Measurements from ENCODE around the gene CYP19A1. TPM values are rescaled to one million over a fixed set of nuclear protein-coding genes. Genes with fewer than 3 reads are reported as not detected.

CYP19A1 gene
- total and polyA plus RNA-seq, 7 experiments from 2014 or later = 0.48 to 1.4 TPM; not detected in 5

GRCh38 chr15:51341366-51342226 is 3.2 kb upstream of the CYP19A1 start, which contains the start of gene GLDN:
TSS of gene GLDN (plus strand) at chr15:51341655. CDS start at chr15:51341685, 30 bp downstream.
- peak; percentile 14 for ATAC-seq
- Histone ChIP-seq H3K4me1 (ENCODE audit: control insufficient read depth in 2 of 2, insufficient read depth in 2 of 2, low read length in 2 of 2) (no peaks in the 10 kb centered on the region), H3K36me3 (ENCODE audit: control insufficient read depth in 2 of 3, insufficient read depth in 3 of 3, low read length in 3 of 3) (no peaks in the 10 kb centered on the region), H3K4me3 (ENCODE audit: low read length) (no peak within 1 kb of the TSS), H3K27me3 (ENCODE audit: control insufficient read depth in 2 of 2, insufficient read depth in 2 of 2, low read length in 2 of 2) (peaks cover 0 to 4% of the 10 kb centered on the region in 2 donors), H3K27ac (ENCODE audit: low read depth, low read length) (no peak within 1 kb of the TSS), H3K9me3 (ENCODE audit: control insufficient read depth in 2 of 3, low read length in 3 of 3) (no peaks in the 10 kb centered on the region)
- CTCF ChIA-PET = no interaction called here
- intact Hi-C loops (cut with micrococcal nuclease) = no loop called here
- no peak for DNase-seq
- Mint-ChIP-seq H3K36me3 (no peaks in the 10 kb centered on the region), H3K4me1 (no peaks in the 10 kb centered on the region), H3K27ac (no peak within 1 kb of the TSS), H3K27me3 (peaks cover 28 to 49% (median 43%) of the 10 kb centered on the region in 5 donors), H3K9me3 (peaks cover 0 to 3% (median 0%) of the 10 kb centered on the region in 11 donors), H3K4me3 (no peak within 1 kb of the TSS)
- POLR2A ChIA-PET = no interaction called here

- CTCF ChIA-PET = no interaction called here
- Mint-ChIP-seq H3K4me1 (peaks cover 0 to 5% (median 0%) of the 10 kb centered on the region in 7 donors), H3K27ac (no peak overlapping the region), H3K9me3 (peaks cover 0 to 3% (median 0%) of the 10 kb centered on the region in 11 donors), H3K36me3 (no peaks in the 10 kb centered on the region), H3K27me3 (peaks cover 12 to 29% (median 14%) of the 10 kb centered on the region in 5 donors), H3K4me3 (no peak overlapping the region)
- H3K36me3 ChIP-seq (ENCODE audit: control insufficient read depth in 2 of 3, insufficient read depth in 3 of 3, low read length in 3 of 3) = no peaks in the 10 kb centered on the region
- no peaks in the 10 kb centered on the region for H3K4me1 ChIP-seq (ENCODE audit: control insufficient read depth in 2 of 2, insufficient read depth in 2 of 2, low read length in 2 of 2)
- peak; percentile 18 for ATAC-seq
- POLR2A ChIA-PET = no interaction called here
- H3K27me3 ChIP-seq (ENCODE audit: control insufficient read depth in 2 of 2, insufficient read depth in 2 of 2, low read length in 2 of 2) = no peaks in the 10 kb centered on the region
- no peak for DNase-seq
- no peak overlapping the region for H3K27ac ChIP-seq (ENCODE audit: low read depth, low read length)
- intact Hi-C loops (cut with micrococcal nuclease) = no loop called here
- no peak overlapping the region for H3K4me3 ChIP-seq (ENCODE audit: low read length)
- H3K9me3 ChIP-seq (ENCODE audit: control insufficient read depth in 2 of 3, low read length in 3 of 3) = no peaks in the 10 kb centered on the region
Measured at GRCh38 chr15:51335538-51336410, 2.6 kb downstream of the CYP19A1 start.

- ChIA-PET POLR2A (no interaction called here), CTCF (no interaction called here)
- ATAC-seq (no peak), DNase-seq (no peak)
- H3K9me3 ChIP-seq (ENCODE audit: control insufficient read depth in 2 of 3, low read length in 3 of 3) = no peaks in the 10 kb centered on the region
- H3K36me3 ChIP-seq (ENCODE audit: control insufficient read depth in 2 of 3, insufficient read depth in 3 of 3, low read length in 3 of 3) = no peaks in the 10 kb centered on the region
- Mint-ChIP-seq H3K4me1 (peaks cover 0 to 5% (median 0%) of the 10 kb centered on the region in 7 donors), H3K9me3 (peaks cover 0 to 3% (median 0%) of the 10 kb centered on the region in 11 donors), H3K27ac (no peak overlapping the region), H3K4me3 (no peak overlapping the region), H3K27me3 (peaks cover 5 to 22% (median 8%) of the 10 kb centered on the region in 5 donors), H3K36me3 (no peaks in the 10 kb centered on the region)
- H3K27me3 ChIP-seq (ENCODE audit: control insufficient read depth in 2 of 2, insufficient read depth in 2 of 2, low read length in 2 of 2) = no peaks in the 10 kb centered on the region
- intact Hi-C loops (cut with micrococcal nuclease) = no loop called here
- no peak overlapping the region for H3K4me3 ChIP-seq (ENCODE audit: low read length)
- no peak overlapping the region for H3K27ac ChIP-seq (ENCODE audit: low read depth, low read length)
- H3K4me1 ChIP-seq (ENCODE audit: control insufficient read depth in 2 of 2, insufficient read depth in 2 of 2, low read length in 2 of 2) = no peaks in the 10 kb centered on the region
Measured at GRCh38 chr15:51335087-51335486, 3.3 kb downstream of the CYP19A1 start.

GRCh38 chr15:51334011-51334451 is 4.4 kb downstream of the CYP19A1 start:
- ATAC-seq (no peak), DNase-seq (no peak)
- Mint-ChIP-seq H3K27ac (no peak overlapping the region), H3K4me1 (peaks cover 0 to 5% (median 0%) of the 10 kb centered on the region in 7 donors), H3K27me3 (peaks cover 0 to 17% (median 5%) of the 10 kb centered on the region in 5 donors), H3K9me3 (peaks cover 0 to 5% (median 0%) of the 10 kb centered on the region in 11 donors), H3K4me3 (no peak overlapping the region), H3K36me3 (no peaks in the 10 kb centered on the region)
- H3K27me3 ChIP-seq (ENCODE audit: control insufficient read depth in 2 of 2, insufficient read depth in 2 of 2, low read length in 2 of 2) = no peaks in the 10 kb centered on the region
- intact Hi-C loops (cut with micrococcal nuclease) = no loop called here
- H3K4me1 ChIP-seq (ENCODE audit: control insufficient read depth in 2 of 2, insufficient read depth in 2 of 2, low read length in 2 of 2) = no peaks in the 10 kb centered on the region
- no peak overlapping the region for H3K4me3 ChIP-seq (ENCODE audit: low read length)
- no peaks in the 10 kb centered on the region for H3K9me3 ChIP-seq (ENCODE audit: control insufficient read depth in 2 of 3, low read length in 3 of 3)
- POLR2A ChIA-PET = no interaction called here
- CTCF ChIA-PET = no interaction called here
- H3K36me3 ChIP-seq (ENCODE audit: control insufficient read depth in 2 of 3, insufficient read depth in 3 of 3, low read length in 3 of 3) = no peaks in the 10 kb centered on the region
- H3K27ac ChIP-seq (ENCODE audit: low read depth, low read length) = no peak overlapping the region

GRCh38 chr15:51333571-51333970 is 4.8 kb downstream of the CYP19A1 start:
- no peaks in the 10 kb centered on the region for H3K27me3 ChIP-seq (ENCODE audit: control insufficient read depth in 2 of 2, insufficient read depth in 2 of 2, low read length in 2 of 2)
- H3K4me3 ChIP-seq (ENCODE audit: low read length) = no peak overlapping the region
- POLR2A ChIA-PET = no interaction called here
- intact Hi-C loops (cut with micrococcal nuclease) = no loop called here
- Mint-ChIP-seq H3K27me3 (peaks cover 0 to 16% (median 5%) of the 10 kb centered on the region in 5 donors), H3K4me1 (peaks cover 0 to 5% (median 0%) of the 10 kb centered on the region in 7 donors), H3K36me3 (no peaks in the 10 kb centered on the region), H3K9me3 (peaks cover 0 to 5% (median 0%) of the 10 kb centered on the region in 11 donors), H3K4me3 (no peak overlapping the region), H3K27ac (no peak overlapping the region)
- H3K36me3 ChIP-seq (ENCODE audit: control insufficient read depth in 2 of 3, insufficient read depth in 3 of 3, low read length in 3 of 3) = no peaks in the 10 kb centered on the region
- H3K27ac ChIP-seq (ENCODE audit: low read depth, low read length) = no peak overlapping the region
- CTCF ChIA-PET = no interaction called here
- no peaks in the 10 kb centered on the region for H3K9me3 ChIP-seq (ENCODE audit: control insufficient read depth in 2 of 3, low read length in 3 of 3)
- ATAC-seq = no peak
- H3K4me1 ChIP-seq (ENCODE audit: control insufficient read depth in 2 of 2, insufficient read depth in 2 of 2, low read length in 2 of 2) = no peaks in the 10 kb centered on the region
- no peak for DNase-seq

GRCh38 chr15:51332206-51333147 is 5.9 kb downstream of the CYP19A1 start:
- Mint-ChIP-seq H3K36me3 (no peaks in the 10 kb centered on the region), H3K27ac (no peak overlapping the region), H3K27me3 (peaks cover 0 to 14% (median 4%) of the 10 kb centered on the region in 5 donors), H3K4me3 (no peak overlapping the region), H3K9me3 (peaks cover 0 to 5% (median 0%) of the 10 kb centered on the region in 11 donors), H3K4me1 (peaks cover 0 to 5% (median 0%) of the 10 kb centered on the region in 7 donors)
- POLR2A ChIA-PET = interaction anchor here (0.8 kb wide), 1 partner anchor 74 kb away, joined by 3 read pairs; no protein-coding TSS in a partner anchor
- DNase-seq (no peak), ATAC-seq (no peak)
- CTCF ChIA-PET = no interaction called here
- Histone ChIP-seq H3K4me1 (ENCODE audit: control insufficient read depth in 2 of 2, insufficient read depth in 2 of 2, low read length in 2 of 2) (no peaks in the 10 kb centered on the region), H3K36me3 (ENCODE audit: control insufficient read depth in 2 of 3, insufficient read depth in 3 of 3, low read length in 3 of 3) (no peaks in the 10 kb centered on the region), H3K27ac (ENCODE audit: low read depth, low read length) (no peak overlapping the region), H3K27me3 (ENCODE audit: control insufficient read depth in 2 of 2, insufficient read depth in 2 of 2, low read length in 2 of 2) (no peaks in the 10 kb centered on the region), H3K9me3 (ENCODE audit: control insufficient read depth in 2 of 3, low read length in 3 of 3) (no peaks in the 10 kb centered on the region), H3K4me3 (ENCODE audit: low read length) (no peak overlapping the region)
- intact Hi-C loops (cut with micrococcal nuclease) = no loop called here

All from naive thymus-derived CD4-positive, alpha-beta T cell (primary cell).